ENCODE data around the gene IFNL2. TPM values are rescaled to one million over a fixed set of nuclear protein-coding genes. Genes with fewer than 3 reads are reported as not detected.

IFNL2 gene
- total RNA-seq, 1 donor: not detected

- no peak overlapping the region for H3K4me3 ChIP-seq (ENCODE audit: low read depth, low read length)
- TF ChIP-seq CTCF (IDR thresholded peaks at IDR 0.05; ENCODE audit: insufficient read depth, low read length): no peak
- DNase-seq (ENCODE audit: low read depth): no peak
These were observed 50.5 kb downstream of the IFNL2 start for GRCh38 chr19:39318690-39319089.

GRCh38 chr19:39319098-39319891, 51.1 kb downstream of the IFNL2 start:
- DNase-seq (ENCODE audit: low read depth): no peak
- no peak overlapping the region for H3K4me3 ChIP-seq (ENCODE audit: low read depth, low read length)
- TF ChIP-seq CTCF (IDR thresholded peaks at IDR 0.05; ENCODE audit: insufficient read depth, low read length): no peak

Other genes starting within 250 kb of the IFNL2 start
- 7.2 and 17.8 TPM in 2 replicates for gene FBXO27, start 235.8 kb upstream of the IFNL2 start, total RNA-seq (ENCODE audit: low replicate concordance)
- gene ACP7, start 184.0 kb upstream of the IFNL2 start, total RNA-seq (ENCODE audit: low replicate concordance): 0.45 TPM in 1 of 2 replicates, not detected in the other
- gene PAK4, start 142.6 kb upstream of the IFNL2 start, total RNA-seq (ENCODE audit: low replicate concordance): 7.6 and 9.0 TPM in 2 replicates
- not detected in 2 replicates for gene NCCRP1, start 71.4 kb upstream of the IFNL2 start, total RNA-seq (ENCODE audit: low replicate concordance)
- not detected in 2 replicates for gene SYCN, start 64.1 kb upstream of the IFNL2 start, total RNA-seq (ENCODE audit: low replicate concordance)
- not detected in 2 replicates for gene IFNL3, start 23.4 kb upstream of the IFNL2 start, total RNA-seq (ENCODE audit: low replicate concordance)
- gene IFNL4, start 19.5 kb upstream of the IFNL2 start, total RNA-seq (ENCODE audit: low replicate concordance): not detected in 2 replicates
- not detected in 2 replicates for gene IFNL1, start 28.0 kb downstream of the IFNL2 start, total RNA-seq (ENCODE audit: low replicate concordance)
- gene LRFN1, start 52.5 kb downstream of the IFNL2 start, total RNA-seq (ENCODE audit: low replicate concordance): 0.08 and 0.18 TPM in 2 replicates
- gene GMFG, start 67.6 kb downstream of the IFNL2 start, total RNA-seq (ENCODE audit: low replicate concordance): 4.2 TPM in 1 of 2 replicates, not detected in the other
- gene SAMD4B, start 74.0 kb downstream of the IFNL2 start, total RNA-seq (ENCODE audit: low replicate concordance): 21.5 and 84.9 TPM in 2 replicates
- gene PAF1, start 122.7 kb downstream of the IFNL2 start, total RNA-seq (ENCODE audit: low replicate concordance): 36.1 and 45.4 TPM in 2 replicates
- 16.2 and 25.7 TPM in 2 replicates for gene MED29, start 123.0 kb downstream of the IFNL2 start, total RNA-seq (ENCODE audit: low replicate concordance)
- 10.8 and 18.3 TPM in 2 replicates for gene ZFP36, start 138.5 kb downstream of the IFNL2 start, total RNA-seq (ENCODE audit: low replicate concordance)
- gene PLEKHG2, start 144.3 kb downstream of the IFNL2 start, total RNA-seq (ENCODE audit: low replicate concordance): 14.1 and 29.1 TPM in 2 replicates
- 23.5 and 148 TPM in 2 replicates for gene RPS16, start 167.6 kb downstream of the IFNL2 start, total RNA-seq (ENCODE audit: low replicate concordance)
- gene SUPT5H, start 177.2 kb downstream of the IFNL2 start, total RNA-seq (ENCODE audit: low replicate concordance): 88.2 and 299 TPM in 2 replicates
- 46.1 and 49.5 TPM in 2 replicates for gene TIMM50, start 212.4 kb downstream of the IFNL2 start, total RNA-seq (ENCODE audit: low replicate concordance)
- gene DLL3, start 230.6 kb downstream of the IFNL2 start, total RNA-seq (ENCODE audit: low replicate concordance): 0.09 TPM in 1 of 2 replicates, not detected in the other
- not detected in 2 replicates for gene SELENOV, start 246.7 kb downstream of the IFNL2 start, total RNA-seq (ENCODE audit: low replicate concordance)

Measured in fibroblast of the aortic adventitia (primary cell).